Measurements from ENCODE around the gene UQCRH.

Gene UQCRH

DNA sequence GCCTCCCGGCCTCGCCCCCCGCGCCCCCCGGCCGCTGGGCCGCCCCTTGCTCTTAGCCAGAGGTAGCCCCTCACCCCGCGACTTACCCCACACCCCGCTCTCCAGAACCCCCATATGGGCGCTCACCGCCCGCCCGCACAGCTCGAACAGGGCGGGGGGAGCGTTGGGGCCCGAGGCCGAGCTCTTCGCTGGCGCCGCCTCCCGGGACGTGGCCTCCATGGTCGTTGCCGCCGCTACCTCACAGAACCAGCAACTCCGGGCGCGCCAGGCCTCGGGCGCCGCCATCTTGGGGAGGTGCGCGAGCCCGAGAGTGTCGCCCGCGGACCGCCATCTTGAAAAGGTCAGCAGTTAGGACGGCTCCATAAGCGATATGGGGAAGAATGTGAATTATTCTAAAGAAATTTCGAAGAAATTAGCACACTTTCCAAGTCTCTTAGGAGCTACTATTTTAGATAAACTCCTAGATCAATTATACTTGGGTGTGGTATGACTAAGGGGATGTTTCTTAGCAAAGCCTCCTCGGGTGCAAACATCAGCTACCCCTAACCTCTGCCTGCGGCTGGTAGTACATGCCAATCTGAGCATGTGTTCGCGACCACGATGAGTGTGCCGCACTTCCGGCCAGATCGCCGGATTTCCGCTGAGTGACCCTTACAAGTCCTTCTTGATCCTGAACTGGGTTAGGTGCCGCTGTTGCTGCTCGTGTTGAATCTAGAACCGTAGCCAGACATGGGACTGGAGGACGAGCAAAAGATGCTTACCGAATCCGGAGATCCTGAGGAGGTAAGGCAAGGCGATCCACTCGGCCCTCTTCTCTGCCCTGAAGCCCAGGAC lies at the start of gene UQCRH, which contains the start of gene LRRC41:
UQCRH (plus strand) TSS at position 661 of the 834 bp plus-strand sequence; CDS start at position 730, 69 bp downstream.
LRRC41 (minus strand) TSS at position 579 of the 834 bp plus-strand sequence; CDS start at position 285, 294 bp downstream.
- peak; percentile 82 for DNase-seq

DNA sequence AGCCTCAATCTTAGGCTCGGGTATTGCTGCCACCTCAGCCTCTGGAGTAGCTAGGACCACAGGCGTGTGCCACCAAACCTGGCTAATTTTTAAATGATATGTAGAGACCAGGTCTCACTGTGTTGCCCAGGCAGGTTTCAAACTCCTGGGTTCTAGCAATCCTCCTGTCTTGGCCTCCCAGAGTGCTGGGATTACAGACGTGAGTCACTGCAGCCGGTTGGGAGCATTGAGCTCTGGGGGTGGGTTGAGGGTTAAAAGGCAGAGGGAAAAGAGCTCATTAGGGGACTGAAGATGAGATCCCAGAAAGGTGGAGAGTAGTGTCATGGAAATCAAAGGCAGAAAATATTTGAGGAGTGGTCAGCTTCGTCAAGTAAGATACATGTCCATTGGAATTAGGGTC lies 48.8 kb upstream of the UQCRH start:
- DNase-seq: no peak

DNA sequence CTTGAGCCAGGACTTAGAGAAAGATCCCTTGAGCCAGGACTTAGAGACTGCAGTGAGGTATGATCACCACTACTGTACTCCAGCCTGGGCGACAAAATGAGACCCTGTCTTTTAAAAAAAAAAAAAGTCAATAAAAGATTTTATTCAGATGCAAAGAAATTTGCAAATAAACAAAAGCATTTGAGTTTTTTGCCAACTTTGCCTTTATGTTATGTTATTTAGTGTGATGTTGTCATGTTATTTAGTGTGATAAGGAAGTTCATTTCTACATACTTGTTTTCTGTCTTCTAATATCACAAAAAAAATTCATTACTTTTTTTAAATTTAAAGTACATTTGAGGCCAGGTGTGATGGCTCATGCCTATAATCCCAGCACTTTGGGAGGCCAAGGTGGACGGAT lies 47.0 kb upstream of the UQCRH start:
- DNase-seq: no peak

DNA sequence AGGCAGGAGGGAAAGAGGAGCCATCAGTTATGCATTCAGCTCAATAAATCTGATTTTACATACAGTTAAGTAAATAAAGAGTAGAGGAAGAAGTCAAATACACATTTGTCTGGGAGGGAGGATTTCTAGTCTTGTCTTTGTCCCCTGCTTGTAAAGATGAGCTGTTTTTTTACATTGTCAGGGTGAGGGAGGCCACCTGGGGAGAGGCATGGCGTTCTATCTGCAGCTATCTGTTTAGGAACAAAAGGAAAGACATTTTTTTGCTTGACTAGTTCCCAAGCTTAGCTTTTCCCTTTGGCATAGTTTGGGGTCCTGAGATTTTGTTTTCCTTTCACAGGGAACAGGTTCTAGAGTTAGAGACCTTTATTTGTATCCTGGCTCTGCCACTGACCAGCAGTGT lies 41.0 kb upstream of the UQCRH start:
- DNase-seq: no peak

DNA sequence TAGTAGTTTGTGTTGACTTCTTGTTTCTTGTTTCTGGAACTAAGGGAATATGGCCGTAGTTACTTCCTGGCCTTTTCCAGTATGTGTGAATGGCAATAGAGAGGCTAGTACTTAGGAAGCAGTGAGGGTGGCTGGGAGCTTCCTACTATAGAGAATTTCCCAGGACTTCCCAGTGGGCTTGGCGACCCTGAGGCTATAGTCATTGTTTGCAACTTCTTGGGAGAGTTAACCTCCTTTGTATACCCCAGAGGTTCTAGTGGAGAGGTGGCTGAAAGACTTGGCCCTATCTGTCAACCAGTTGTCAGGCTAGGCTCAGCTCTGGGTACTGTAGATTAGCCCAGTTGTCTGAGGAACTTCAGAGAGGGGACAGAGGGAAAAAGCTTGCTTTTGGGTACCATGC lies 40.4 kb upstream of the UQCRH start:
- no peak for DNase-seq

DNA sequence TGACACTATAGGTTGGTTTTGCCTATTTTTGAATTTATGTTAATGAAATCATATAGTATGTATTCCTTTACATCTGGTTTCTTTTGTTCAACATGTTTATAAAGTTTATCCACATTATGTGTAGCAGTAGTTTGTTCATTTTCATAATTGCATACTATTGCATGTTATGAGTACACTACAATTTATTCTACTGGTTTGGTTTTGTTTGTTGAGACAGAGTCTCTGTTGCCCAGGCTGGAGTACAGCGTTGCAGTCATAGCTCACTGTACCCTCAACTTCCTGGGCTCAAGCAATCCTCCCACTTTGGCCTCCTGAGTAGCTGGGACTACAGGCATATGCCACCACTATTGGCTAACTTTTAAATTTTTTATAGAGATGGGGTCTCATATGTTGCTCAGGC lies 34.9 kb upstream of the UQCRH start:
- no peak for DNase-seq

DNA sequence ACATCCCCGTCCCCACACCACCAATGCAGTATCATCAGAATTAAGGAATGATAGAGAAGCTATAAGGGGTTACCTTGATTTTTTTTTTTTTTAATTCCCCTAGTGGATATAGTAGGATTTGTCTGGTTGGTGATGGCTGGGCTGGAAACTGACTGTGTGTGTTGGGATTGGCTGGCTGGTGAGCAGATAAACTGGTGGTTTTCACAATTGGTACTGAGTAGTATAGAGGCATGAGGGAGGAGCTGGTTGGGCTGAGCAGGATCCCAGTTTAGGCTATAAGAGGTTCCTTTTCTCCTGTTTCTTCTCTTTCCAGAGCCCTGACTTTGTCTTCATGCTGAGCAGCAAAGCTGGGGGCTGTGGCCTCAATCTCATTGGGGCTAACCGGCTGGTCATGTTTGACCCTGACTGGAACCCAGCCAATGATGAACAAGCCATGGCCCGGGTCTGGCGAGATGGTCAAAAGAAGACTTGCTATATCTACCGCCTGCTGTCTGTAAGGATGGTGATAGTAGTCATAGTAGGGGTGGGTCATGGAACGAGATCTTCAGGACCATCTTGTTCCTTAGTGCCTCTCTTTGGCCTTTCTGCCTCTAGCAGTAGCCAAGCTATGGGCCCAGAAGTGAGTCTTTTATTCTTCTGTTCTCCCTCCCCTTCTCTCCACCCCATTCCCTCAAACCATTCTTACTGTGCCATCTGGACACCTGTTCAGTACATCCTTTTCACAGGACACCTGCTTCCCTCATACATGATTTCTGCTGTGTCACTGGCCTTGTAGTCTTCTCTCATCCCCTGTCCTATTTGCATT lies 29.1 kb upstream of the UQCRH start:
- no peak for DNase-seq

DNA sequence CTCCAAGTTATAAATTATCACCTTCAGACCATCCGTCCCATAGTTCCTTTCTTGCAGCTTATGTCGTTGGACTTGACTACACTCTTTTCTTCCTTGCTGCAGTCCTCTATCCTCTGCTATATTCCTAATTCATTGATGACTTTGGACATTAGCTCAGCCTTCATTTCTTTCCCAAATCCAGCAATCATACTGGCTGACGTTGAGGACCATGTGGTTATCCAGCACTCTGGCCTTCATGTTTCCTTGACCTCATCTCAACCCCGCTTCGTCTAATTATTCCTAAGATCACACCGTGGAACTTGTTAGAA lies 28.5 kb upstream of the UQCRH start:
- no peak for DNase-seq

DNA sequence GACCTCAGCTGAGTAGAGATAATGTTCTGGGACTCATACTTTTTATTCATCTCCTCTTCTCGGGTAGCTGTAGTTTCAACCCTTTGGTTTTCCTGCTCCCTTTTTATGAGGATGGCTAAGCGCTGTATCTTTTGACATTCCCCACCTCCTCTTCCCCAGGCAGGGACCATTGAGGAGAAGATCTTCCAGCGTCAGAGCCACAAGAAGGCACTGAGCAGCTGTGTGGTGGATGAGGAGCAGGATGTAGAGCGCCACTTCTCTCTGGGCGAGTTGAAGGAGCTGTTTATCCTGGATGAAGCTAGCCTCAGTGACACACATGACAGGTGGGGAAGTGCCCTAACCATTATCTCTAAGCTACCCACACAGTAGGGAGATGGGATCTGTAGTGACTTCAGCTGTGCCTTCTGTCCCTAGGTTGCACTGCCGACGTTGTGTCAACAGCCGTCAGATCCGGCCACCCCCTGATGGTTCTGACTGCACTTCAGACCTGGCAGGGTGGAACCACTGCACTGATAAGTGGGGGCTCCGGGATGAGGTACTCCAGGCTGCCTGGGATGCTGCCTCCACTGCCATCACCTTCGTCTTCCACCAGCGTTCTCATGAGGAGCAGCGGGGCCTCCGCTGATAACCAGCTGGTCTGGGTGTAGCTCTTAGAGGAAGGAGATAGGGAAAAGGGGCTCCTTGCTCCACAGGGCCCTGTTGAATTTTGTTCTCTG lies 25.7 kb upstream of the UQCRH start:
- no peak for DNase-seq

DNA sequence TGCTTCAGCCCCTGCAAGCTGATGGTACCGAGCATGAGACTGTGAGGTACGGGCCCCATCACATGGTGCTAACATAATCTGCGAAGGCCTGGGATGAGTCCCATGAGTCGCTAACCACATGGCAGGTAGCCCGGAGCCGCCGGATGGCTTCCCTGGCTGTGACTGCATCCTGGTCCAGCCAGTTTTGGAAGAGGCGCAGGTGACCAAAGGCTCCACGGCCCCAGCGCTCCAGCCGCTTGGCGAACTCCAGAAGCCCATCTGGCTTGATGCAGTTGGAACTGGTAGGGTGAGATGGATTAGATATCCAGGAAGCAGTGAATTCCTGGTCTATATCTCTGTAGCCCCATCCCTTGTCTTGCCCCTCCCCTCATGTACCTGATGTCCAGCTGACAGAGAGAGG lies 24.7 kb upstream of the UQCRH start:
- no peak for DNase-seq

DNA sequence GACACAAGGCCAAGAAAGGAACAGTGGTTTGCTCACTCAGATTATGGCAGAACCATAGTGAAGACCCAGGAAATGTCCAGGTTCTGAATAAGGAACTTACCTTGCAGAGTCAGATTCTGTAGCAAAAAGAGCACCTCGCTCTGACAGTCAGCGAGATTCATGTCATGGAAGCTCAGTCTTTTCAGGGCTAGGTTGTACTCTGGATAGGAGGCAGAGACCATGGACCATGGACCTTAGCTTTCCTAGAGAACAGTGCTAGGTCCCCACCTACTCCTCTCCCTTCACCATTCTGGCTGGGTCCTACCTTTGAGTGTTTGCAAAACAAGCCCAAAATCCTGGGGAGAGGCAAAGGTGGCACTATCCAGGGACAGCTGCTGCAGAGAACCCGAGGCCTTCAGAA lies 23.4 kb upstream of the UQCRH start:
- DNase-seq: no peak

DNA sequence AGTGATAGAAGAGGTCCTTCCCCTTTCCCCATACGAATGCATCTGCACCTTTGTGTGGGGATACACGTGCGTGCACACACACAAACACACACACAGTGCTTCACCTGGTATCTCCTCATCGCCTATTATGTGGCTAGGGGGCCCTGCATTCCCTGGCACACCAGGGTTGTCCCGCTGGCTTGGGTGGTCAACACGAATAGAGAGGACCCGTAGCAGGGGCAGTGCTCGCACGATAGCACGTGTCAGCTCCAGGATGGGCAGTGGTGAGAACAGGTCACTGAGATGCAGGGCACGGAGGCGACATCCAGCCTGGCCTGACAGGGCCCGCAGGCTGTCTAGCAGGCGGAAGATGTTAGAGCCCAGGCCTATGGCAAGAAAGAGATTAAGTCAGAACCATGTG lies 22.5 kb upstream of the UQCRH start:
- DNase-seq: no peak

DNA sequence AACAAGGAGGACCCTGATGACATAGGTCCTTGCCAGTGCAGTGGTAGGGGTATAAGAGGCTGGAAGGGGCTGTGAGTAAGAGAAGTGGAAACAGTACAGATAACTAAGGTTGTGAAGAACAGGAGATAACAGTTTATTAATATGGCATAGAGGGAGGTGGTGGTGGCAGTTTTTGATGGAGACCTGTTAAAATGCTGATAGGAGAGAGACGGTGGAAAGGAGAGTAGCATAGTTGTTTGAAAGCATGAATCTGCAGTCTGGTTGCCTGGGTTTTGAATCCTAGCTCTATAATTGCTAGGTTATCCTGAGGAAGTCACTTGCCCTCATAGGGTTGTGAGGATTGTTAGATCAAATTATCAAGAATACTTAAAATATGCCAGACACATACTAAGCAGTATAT lies 19.4 kb upstream of the UQCRH start:
- no peak for DNase-seq

DNA sequence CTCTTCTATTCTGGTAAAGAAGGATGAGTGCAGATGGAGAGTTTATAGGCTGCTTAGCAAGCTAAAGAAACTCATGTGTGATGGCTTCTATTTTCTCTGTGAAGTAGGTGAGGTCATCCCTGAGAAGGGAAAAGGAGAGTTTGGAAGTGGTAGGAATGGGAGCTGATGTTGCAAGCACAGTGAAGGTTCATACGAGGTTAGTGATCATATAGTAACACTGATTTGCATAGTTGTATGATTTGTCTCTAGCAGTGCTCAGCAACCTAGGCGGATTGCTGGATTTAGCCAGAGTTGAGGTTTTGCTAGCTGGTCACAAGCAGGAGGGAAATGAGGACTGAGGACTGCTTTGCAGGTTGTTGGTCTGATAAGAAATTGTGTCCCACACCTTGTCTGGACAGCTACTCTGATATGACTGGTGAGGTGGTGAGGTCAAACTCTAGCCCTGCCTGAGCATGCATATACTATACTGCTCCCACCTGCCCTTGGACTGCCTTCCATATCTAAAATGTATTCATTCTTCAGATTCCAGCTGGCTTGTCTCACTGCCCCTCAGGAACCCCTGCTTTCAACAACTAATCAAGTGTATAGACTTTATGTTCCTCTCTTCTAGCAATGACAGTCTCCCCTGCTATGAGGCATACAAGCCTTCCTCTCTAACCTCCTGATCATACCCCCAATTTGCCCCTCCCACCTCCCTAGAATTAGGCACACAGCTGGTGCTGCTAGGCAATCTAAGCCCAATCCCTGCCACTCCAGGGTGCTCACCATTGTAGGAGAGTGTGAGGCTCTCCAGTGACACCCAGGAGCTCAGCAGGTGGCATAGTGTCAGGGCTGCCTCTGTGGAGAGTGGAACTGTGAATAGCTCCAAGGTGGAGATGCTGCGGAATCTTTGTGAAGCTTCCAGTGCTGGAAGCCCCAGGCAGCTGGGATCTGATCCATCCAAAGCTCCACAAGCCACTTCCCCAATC lies 18.6 kb upstream of the UQCRH start:
- DNase-seq: peak; percentile 54

DNA sequence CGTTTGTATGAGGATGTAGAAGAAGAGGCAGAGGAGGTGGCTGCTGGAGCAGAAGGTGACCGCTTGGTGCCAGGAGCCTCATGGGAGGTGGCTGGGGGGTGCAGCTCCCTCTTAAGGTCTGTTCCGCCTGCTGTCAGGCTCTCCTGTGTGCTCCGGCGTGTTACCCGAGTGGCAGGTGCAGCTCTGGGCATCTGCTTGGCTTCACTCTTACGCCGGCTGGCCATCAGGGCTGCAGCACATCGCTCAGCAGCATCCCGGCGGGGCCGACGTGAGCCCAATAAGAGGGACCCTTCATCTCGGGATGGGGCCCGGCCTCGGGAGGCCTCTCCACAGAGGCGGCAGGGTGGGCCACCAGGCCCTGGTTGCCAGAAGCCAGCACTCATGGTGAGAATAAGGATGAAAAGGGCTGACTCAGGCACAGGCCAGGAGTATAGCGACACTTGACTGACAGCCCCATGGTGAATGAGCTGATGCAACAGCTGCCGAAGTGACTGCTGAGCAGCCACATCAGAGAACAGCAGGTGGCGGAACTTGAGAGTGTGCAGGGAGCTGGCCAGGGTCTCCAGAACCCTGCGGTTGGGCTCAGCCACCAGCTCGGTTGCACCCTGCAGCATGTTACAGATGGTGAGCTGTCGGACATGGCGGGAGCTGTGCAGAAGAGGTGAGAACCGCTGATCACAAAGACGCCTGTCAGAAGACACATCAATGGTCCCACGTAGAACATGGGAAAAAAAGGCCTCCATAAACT lies 17.6 kb upstream of the UQCRH start:
- DNase-seq: peak; percentile 86

DNA sequence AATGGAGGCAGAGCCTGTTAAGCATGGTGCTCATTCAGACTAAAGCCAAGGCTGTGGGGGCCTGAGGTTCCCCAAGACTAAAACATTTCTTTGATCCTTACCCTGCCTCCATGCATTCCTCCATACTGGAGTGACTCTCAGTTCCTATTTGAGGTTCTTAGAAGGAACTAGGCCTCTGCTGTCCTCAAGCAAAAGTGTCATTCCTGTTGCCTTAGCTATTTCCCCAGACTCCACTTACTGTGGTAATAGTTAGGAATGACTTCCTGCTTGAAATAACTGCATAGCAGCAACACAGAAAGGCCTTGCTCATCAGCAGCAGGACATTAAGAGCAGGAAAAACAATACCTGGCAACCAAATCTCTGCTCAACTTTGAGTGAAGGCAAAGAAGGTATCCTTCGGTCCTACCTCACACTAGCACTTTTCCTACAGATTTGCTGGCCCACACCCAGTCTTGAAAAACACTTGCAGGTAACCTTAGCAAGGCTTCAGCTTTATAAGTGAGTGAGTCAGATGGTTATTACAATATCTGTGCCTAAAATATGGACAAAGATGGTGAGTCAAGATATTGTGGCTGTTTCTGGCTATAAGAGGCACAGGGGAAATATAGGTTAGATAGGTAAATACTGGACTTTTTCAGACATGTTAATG lies 14.9 kb upstream of the UQCRH start:
- no peak for DNase-seq

DNA sequence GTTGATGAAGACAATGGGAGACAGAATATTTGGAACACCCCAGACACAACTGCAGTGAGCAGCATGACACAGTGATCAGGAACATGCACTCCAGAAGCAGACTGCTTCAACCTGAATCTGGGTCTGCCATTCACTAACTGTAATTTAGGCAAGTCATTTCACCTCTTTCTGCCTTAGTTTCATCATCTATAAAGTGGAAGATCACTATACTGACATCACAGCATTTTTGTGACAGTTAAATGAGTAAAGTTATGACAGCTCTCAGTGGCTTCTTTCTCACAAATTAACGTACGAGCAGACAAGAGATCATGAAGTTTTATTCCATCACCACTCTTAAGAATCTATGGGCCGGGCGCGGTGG lies 14.4 kb upstream of the UQCRH start:
- no peak for DNase-seq

DNA sequence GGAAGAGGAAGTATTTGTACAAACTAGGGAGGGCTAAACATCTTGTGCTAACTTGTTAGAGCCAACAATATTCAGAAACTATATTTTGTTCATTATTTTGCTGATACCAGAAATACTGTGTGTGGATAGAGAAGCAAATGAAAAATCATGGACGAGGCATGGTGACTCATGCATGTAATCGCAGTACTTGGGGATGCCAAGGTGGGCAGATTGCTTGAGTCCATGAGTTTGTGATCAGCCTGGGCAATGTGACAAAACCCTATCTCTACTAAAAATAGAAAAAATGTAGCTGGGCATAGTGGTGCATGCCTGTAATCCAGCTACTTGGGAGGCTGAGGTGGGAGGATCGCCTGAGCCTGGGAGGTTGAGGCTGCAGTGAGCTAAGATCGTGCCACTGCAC lies 13.5 kb upstream of the UQCRH start:
- DNase-seq: no peak

DNA sequence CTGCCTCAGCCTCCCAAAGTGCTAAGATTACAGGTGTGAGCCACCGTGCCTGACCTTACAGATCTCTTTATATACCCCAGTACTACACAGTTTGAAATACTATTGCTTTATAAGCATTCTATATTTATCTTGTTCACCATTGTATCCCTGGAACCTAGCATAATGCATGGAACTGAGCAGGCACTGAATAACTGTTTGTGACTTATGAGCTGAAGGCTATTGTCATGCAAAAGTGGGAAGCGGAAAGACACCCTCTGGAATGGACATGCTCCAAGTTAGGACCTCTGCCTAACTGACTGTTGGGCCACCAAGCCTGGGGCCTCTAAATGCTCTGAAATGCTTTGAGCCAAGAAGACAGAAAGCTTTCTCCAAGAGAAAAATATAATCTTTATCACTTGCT lies 8.2 kb upstream of the UQCRH start:
- no peak for DNase-seq

DNA sequence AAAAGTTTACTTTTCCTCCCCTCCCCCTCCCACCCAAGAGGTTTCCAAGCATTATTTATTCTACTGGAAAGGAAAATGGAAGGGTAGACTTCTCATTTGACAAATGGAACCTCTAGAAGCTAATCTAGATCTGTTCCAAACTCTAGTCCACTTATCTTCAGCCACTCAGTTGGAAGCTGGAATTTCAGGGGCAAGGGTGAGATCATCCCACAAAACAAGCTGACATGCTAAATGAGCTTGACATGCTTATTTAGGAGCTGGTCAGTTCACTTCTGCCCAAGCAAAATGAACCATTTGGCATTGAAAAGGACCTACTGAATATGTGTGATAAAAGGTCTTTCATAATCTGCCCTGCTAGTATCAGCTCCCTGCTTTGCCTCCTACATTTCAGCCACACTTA lies 5.1 kb upstream of the UQCRH start:
- DNase-seq: no peak

DNA sequence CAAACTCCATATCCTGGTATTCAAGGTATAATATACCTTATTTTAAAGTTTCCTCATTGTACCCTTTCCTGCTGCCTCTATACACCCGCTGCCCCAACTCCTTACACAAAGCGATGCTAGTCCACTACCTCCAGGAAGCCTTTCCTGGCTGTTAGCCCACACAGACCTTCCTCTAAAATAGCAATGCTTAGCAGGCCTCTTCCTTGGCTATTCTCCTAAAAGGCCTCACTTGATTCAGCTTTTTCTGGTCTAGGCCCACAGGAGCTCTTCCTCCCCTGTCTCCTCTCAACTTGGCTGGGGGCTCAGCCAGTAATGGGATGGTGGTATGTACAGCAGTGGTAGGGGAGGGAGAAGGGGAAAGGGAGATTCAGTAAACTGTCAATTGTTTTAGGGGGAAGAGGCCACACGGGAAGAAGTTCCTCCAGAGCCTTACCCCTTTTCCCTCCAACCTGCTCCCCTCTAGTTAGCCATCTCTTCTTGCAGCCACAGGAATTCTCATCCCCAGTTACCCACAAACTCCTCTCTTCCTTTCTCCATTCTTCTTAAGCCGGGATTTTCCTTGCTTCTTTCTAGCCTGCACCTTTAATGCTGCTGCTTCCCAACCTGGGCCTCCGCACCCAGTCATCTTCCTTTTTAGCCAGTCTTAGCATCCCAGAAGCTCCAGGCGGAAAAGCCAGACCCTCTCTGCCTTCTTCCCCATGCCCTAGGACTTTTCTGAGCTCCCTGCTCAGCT lies 2.7 kb upstream of the UQCRH start:
- no peak for DNase-seq
